WI38 (cell line): Measurements from ENCODE around the gene GRIA1.

Source experiments
- H3K4me3 ChIP-seq: 2 replicates; pipeline ENCODE4 v1.5.1; 2011; ENCODE audit warnings: low read depth, mild to moderate bottlenecking, control low read depth, low read length
- TF ChIP-seq, protein P1 (sequence below): IDR thresholded peaks from 2 replicates; pipeline ENCODE4 v1.5.1; 2012; ENCODE audit warnings: low read depth, mild to moderate bottlenecking, control low read depth, low read length

GRIA1 gene

DNA sequence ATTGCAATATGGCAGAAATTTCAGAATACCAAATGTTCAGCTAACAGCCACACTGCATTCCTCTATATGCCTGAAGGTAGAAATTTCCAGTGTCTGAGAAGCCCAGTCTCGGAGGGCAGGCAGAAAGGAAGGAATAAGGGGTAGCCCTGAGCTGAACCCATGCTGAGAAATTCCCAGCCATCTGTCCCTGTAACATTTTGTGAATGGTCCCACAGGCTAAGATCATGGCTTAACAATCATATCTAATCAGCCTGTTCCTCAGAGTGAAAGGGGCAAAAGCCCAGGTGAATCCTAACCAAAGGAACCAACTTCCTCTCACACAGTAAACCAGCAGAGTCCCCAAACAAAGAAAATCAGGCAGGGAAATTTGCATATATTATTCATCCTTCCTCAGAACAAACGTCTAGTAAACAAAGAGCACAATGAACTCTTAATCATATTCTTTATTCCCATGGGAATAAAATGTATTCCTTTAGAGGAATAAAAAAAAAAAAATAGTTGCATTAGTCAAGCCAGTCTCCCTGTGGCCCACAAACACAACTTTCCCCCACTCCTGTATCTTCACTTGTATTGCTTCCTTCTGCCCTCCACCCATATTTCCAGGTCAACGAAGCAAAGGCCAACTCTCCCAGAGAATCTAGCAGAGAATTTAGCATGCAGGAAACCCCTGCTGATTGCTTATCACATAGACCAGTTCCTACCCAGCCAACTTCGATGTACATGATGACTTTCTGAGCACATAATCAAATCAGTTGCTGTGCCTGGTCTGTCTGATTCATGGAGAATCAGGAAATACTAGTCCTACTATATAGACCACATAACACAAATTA, 290.6 kb downstream of the GRIA1 start:
- H3K4me3 ChIP-seq: no peak overlapping the region
- TF ChIP-seq, protein P1, sequence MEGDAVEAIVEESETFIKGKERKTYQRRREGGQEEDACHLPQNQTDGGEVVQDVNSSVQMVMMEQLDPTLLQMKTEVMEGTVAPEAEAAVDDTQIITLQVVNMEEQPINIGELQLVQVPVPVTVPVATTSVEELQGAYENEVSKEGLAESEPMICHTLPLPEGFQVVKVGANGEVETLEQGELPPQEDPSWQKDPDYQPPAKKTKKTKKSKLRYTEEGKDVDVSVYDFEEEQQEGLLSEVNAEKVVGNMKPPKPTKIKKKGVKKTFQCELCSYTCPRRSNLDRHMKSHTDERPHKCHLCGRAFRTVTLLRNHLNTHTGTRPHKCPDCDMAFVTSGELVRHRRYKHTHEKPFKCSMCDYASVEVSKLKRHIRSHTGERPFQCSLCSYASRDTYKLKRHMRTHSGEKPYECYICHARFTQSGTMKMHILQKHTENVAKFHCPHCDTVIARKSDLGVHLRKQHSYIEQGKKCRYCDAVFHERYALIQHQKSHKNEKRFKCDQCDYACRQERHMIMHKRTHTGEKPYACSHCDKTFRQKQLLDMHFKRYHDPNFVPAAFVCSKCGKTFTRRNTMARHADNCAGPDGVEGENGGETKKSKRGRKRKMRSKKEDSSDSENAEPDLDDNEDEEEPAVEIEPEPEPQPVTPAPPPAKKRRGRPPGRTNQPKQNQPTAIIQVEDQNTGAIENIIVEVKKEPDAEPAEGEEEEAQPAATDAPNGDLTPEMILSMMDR: no peak

DNA sequence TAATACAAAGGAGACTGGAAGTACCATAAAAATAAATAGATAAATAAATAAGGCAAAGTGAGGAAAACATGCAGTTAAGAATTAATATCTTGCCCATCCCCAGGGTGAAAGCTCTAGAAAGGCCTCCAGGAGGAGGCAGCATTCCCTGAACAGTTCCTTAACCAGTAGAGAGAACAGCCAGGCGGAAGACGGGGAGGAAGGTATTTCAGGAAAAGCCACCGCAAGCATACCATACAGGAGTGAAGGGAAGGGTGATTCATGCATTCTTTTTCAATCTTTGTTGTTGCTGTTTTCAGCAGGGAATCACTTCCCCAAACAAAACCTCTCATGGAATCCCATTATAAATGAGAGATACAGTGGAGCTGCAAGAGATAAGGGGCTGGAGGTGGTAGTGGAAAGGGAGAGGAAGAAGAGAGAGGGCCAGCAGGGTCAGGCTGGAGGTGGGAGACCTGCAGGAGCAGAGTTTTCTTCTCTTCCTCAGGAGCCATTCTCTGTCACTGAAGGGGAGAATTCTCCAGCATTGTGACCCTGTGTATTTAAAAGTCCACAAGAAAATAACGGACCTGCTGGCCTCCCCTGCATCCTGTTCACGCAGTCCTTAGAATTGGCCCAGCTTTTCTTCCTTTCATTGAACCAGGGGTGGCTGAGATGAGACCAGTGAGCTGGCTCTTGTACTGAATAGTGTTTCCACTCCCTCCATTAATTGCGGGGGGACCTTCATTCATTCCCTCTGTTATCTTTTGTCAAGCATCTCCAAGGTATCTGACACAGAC, 292.3 kb downstream of the GRIA1 start:
- TF ChIP-seq, protein P1: no peak
- no peak overlapping the region for H3K4me3 ChIP-seq

DNA sequence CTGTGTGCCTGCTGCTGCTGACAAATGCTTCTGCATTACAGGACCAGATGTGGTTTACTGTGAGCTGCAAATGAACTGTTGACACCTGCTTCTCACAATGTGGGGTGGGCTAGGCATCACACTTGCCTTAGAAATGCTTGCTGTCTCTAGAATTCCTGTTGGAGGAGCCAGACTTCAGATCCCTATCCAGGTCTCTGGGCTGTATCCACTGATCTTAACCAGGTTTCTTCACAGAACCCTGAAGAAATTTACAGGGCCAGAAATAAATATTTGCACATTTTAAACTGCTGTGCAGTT, 292.8 kb downstream of the GRIA1 start:
- no peak overlapping the region for H3K4me3 ChIP-seq
- TF ChIP-seq, protein P1: no peak

DNA sequence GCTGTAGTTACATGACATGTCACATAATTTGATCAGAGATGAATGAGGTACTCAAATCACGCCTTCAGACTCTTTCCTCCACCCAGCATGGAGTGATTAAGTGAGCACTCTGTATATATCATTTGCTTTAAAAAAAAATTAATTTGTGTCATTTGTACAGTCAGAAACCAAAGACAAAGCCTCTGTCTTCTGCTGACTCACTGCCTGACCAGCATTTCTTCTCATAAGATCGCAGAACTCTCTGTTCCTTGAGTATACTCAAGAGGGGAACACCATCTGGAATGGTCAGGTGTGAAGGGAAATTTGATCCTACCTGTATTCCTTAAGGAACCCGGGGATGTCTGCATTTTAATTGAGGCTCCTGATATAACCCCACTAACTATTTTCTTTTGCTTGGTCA, 293.8 kb downstream of the GRIA1 start:
- TF ChIP-seq, protein P1: no peak
- no peak overlapping the region for H3K4me3 ChIP-seq

DNA sequence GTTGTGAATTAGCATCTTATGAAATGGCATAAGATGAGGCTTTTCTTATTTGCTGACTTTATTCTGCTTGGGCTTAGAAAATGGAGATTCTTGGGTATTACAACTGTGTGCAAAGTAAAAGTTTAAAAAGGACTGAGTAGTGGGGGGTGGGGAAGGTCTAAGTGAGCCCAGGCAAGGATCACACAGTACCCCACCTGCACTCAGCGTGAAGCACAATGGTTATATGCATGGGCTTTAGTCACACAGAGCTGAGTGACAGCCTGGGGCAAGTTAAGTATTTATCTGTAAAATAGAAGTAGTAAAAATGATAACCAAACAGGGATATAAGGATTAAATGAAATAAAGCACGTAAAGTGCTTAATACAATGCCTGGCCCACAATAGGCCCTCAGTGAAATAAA, 300.9 kb downstream of the GRIA1 start:
- TF ChIP-seq, protein P1: no peak
- H3K4me3 ChIP-seq: no peak overlapping the region

DNA sequence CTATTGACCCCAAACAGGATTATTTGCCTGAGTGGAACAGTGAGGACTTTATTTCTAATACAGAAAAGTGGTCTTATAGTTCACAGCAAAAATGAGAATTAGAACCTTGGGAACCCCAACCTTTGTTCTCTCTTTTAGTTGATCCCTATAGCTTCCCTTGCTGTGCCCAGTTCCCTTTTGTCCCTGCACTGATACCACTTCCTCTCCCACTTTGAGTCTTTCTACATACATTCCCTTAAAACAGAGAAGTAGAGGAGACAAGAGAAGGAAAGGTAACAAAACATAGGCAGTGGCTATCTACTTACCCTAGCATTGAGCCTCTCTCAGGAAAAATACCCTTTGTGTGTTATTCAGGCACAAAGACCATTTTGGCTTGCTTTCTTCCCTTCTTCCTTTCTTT, 301.8 kb downstream of the GRIA1 start:
- TF ChIP-seq, protein P1: no peak
- H3K4me3 ChIP-seq: no peak overlapping the region

DNA sequence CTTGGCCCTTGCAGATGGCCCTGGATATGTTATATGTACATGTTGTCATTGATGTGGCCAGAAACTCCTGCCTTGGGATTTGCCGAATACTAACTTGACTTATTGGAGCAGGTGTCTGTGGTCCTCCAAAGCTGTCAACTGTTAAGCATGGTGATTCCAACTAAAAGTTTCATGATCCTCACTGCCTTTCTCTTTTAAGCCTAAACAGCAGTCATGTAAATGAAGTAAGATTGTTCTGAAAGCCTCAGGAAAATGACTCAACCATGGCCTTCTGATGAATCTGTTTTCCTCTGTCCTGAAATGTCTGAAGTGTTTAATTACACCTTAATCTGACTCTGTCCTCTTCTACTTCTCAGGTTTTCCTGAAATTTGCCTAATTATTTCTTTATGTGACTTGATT, 303.2 kb downstream of the GRIA1 start:
- TF ChIP-seq, protein P1: no peak
- no peak overlapping the region for H3K4me3 ChIP-seq
